ENCODE measurements around the gene IL2RA. TPM values are rescaled to one million over a fixed set of nuclear protein-coding genes. Genes with fewer than 3 reads are reported as not detected.

The IL2RA gene
- total RNA-seq, 4 donors from 2014 or later, result 0.42 to 2.2 (median 0.60) TPM; not detected in 1

GRCh38 chr10:6002809-6003510 lies 59.2 kb downstream of the IL2RA start:
- 76 to 89% methylated on average over 12 of the region's 12 CpGs for WGBS, 2 donors

GRCh38 chr10:5999440-6000165 lies 62.6 kb downstream of the IL2RA start:
- no peaks in the 10 kb centered on the region for H3K36me3 ChIP-seq
- no peak for DNase-seq (ENCODE audit: low spot score in 2 of 2)
- TF ChIP-seq CTCF (IDR thresholded peaks at IDR 0.05) (no peak), POLR2A (IDR thresholded peaks at IDR 0.05) (no peak)
- no peak overlapping the region for H3K4me3 ChIP-seq
- H3K27me3 ChIP-seq, result peaks cover 0 to 8% of the 10 kb centered on the region in 2 donors
- H3K27ac ChIP-seq, result no peak overlapping the region
- WGBS, 2 donors, result 62 to 68% methylated on average over 11 to 20 of the region's 20 CpGs
- no peaks in the 10 kb centered on the region for H3K9me3 ChIP-seq
- H3K4me1 ChIP-seq, result no peaks in the 10 kb centered on the region

More at GRCh38 chr10:6002809-6003510, 59.2 kb downstream of the IL2RA start:
- DNase-seq (ENCODE audit: low spot score in 2 of 2), result no peak
- Histone ChIP-seq H3K27ac (no peak overlapping the region), H3K4me3 (no peak overlapping the region), H3K4me1 (no peaks in the 10 kb centered on the region), H3K36me3 (no peaks in the 10 kb centered on the region), H3K9me3 (peaks cover 0 to 8% (median 0%) of the 10 kb centered on the region in 4 donors), H3K27me3 (peaks cover 0 to 8% of the 10 kb centered on the region in 2 donors)
- TF ChIP-seq CTCF (IDR thresholded peaks at IDR 0.05) (no peak), EP300 (IDR thresholded peaks at IDR 0.05) (no peak), POLR2A (IDR thresholded peaks at IDR 0.05) (no peak)

GRCh38 chr10:5996696-5997095 lies 65.5 kb downstream of the IL2RA start:
- Histone ChIP-seq H3K9me3 (peaks cover 0 to 10% (median 2%) of the 10 kb centered on the region in 4 donors), H3K27ac (no peak overlapping the region), H3K27me3 (peaks cover 0 to 8% of the 10 kb centered on the region in 2 donors), H3K4me3 (no peak overlapping the region), H3K36me3 (no peaks in the 10 kb centered on the region), H3K4me1 (no peaks in the 10 kb centered on the region)
- DNase-seq (ENCODE audit: low spot score in 2 of 2), result no peak
- WGBS, 2 donors, result 57 to 71% methylated on average over 4 of the region's 4 CpGs
- TF ChIP-seq POLR2A (IDR thresholded peaks at IDR 0.05), result no peak
- TF ChIP-seq EP300 (IDR thresholded peaks at IDR 0.05), result no peak
- TF ChIP-seq CTCF (IDR thresholded peaks at IDR 0.05), result no peak

GRCh38 chr10:5992398-5992797 lies 69.8 kb downstream of the IL2RA start:
- H3K27ac ChIP-seq, result no peak overlapping the region
- H3K4me1 ChIP-seq, result no peaks in the 10 kb centered on the region
- TF ChIP-seq POLR2A (IDR thresholded peaks at IDR 0.05) (no peak), CTCF (IDR thresholded peaks at IDR 0.05) (no peak)
- no peaks in the 10 kb centered on the region for H3K27me3 ChIP-seq
- no peak overlapping the region for H3K4me3 ChIP-seq
- no peaks in the 10 kb centered on the region for H3K36me3 ChIP-seq
- WGBS, 2 donors, result 86 to 90% methylated on average over 1 of the region's 1 CpG
- peaks cover 0 to 17% (median 2%) of the 10 kb centered on the region in 4 donors for H3K9me3 ChIP-seq
- no peak for DNase-seq (ENCODE audit: low spot score in 2 of 2)

GRCh38 chr10:5991708-5992107 lies 70.5 kb downstream of the IL2RA start:
- peaks cover 0 to 17% (median 2%) of the 10 kb centered on the region in 4 donors for H3K9me3 ChIP-seq
- H3K4me1 ChIP-seq, result no peaks in the 10 kb centered on the region
- no peaks in the 10 kb centered on the region for H3K27me3 ChIP-seq
- TF ChIP-seq POLR2A (IDR thresholded peaks at IDR 0.05) (no peak), CTCF (IDR thresholded peaks at IDR 0.05) (no peak), EP300 (IDR thresholded peaks at IDR 0.05) (no peak)
- no peaks in the 10 kb centered on the region for H3K36me3 ChIP-seq
- H3K4me3 ChIP-seq, result no peak overlapping the region
- no peak overlapping the region for H3K27ac ChIP-seq
- no peak for DNase-seq (ENCODE audit: low spot score in 2 of 2)
